WI38 (cell line): ENCODE data around the gene HENMT1.

Source experiments
- H3K4me3 ChIP-seq: 2 replicates; pipeline ENCODE4 v1.5.1; 2011; ENCODE audit warnings: low read depth, mild to moderate bottlenecking, control low read depth, low read length
- TF ChIP-seq, protein P1 (sequence below): IDR thresholded peaks from 2 replicates; pipeline ENCODE4 v1.5.1; 2012; ENCODE audit warnings: low read depth, mild to moderate bottlenecking, control low read depth, low read length

HENMT1 gene

DNA sequence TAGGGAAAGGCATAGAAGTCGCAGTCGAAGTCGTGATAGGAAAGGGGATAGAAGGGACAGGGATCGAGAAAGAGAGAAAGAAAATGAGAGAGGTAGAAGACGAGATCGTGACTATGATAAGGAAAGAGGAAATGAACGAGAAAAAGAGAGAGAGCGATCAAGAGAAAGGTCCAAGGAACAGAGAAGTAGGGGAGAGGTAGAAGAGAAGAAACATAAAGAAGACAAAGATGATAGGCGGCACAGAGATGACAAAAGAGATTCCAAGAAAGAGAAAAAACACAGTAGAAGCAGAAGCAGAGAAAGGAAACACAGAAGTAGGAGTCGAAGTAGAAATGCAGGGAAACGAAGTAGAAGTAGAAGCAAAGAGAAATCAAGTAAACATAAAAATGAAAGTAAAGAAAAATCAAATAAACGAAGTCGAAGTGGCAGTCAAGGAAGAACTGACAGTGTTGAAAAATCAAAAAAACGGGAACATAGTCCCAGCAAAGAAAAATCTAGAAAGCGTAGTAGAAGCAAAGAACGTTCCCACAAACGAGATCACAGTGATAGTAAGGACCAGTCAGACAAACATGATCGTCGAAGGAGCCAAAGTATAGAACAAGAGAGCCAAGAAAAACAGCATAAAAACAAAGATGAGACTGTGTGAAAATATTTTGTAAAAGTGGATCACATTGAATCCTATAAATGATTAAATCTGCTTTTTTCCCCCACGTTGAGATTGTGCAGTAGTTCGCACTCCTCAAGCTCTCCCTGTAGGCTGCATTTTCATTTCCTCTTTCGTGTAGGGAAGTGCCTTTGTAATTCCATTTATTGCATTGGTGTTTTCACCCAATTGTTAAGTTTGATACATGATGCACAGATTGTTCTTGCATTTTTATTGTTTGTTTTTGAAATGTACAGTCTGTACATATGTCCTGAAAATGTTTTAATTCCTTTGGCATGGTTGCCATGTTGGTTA, 38.8 kb upstream of the HENMT1 start:
- TF ChIP-seq, protein P1, sequence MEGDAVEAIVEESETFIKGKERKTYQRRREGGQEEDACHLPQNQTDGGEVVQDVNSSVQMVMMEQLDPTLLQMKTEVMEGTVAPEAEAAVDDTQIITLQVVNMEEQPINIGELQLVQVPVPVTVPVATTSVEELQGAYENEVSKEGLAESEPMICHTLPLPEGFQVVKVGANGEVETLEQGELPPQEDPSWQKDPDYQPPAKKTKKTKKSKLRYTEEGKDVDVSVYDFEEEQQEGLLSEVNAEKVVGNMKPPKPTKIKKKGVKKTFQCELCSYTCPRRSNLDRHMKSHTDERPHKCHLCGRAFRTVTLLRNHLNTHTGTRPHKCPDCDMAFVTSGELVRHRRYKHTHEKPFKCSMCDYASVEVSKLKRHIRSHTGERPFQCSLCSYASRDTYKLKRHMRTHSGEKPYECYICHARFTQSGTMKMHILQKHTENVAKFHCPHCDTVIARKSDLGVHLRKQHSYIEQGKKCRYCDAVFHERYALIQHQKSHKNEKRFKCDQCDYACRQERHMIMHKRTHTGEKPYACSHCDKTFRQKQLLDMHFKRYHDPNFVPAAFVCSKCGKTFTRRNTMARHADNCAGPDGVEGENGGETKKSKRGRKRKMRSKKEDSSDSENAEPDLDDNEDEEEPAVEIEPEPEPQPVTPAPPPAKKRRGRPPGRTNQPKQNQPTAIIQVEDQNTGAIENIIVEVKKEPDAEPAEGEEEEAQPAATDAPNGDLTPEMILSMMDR, result no peak
- no peak overlapping the region for H3K4me3 ChIP-seq

DNA sequence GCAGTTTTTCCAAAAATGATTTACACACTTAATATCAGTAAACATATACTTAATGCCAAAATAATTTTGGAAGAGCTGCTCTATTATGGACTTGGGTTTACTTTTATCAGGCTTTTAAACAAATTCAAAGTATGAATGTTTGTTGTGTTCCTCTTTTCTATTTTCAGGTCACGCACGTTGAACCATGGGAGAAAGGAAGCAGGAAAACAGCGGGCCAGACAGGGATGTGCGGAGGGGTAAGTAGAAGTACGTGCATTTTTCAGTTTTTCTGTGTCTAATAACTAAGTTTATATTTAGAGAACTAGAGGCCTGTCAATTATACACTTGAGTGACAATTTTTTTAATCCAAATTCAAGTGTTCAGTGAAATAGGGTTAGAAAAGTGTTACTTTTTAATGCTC, 34.6 kb upstream of the HENMT1 start:
- no peak overlapping the region for H3K4me3 ChIP-seq

DNA sequence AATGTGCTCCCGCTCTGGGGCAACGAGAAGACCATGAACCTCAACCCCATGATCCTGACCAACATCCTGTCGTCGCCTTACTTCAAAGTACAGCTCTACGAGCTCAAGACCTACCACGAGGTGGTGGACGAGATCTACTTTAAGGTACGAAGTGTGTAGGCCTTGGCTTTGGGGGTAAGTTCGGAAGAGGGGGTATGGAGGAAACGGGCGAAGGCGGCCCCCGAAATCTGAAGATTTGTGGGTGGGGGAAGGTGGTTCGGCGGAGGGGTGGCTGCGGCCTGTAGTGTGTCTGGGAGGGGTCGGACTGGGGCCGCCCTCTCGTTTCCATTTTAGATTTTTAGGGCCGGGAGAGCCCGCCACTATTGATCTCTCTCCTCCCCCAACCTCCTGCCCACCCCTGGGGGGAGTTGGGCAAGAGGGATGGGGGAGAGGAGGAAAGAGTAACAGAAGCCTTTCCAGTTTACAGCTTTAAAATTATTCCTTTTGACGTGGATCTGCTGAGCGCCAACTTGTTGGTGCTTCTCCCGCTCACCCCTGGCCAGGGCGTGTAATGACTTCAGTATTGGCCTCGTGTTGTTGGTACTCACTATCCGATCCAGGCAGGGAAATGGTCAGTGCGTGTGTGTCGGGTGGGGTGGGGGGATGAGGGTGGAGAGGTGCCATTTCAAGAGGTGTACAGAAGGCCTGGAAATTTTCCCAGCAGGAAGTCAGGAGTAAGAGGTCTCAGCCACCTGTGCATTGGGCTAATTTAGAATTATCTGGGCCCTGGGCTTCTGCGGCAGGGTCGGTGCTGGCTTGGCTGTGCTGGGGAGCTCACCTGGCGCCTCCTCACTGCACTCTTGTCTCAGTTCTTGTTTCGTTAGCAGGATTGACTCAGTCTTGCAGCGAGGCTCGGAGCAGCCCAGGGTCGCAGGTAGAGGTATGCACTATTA, 32.1 kb upstream of the HENMT1 start:
- TF ChIP-seq, protein P1, result no peak

More for the DNA sequence above, 34.6 kb upstream of the HENMT1 start:
- TF ChIP-seq, protein P1, result no peak

DNA sequence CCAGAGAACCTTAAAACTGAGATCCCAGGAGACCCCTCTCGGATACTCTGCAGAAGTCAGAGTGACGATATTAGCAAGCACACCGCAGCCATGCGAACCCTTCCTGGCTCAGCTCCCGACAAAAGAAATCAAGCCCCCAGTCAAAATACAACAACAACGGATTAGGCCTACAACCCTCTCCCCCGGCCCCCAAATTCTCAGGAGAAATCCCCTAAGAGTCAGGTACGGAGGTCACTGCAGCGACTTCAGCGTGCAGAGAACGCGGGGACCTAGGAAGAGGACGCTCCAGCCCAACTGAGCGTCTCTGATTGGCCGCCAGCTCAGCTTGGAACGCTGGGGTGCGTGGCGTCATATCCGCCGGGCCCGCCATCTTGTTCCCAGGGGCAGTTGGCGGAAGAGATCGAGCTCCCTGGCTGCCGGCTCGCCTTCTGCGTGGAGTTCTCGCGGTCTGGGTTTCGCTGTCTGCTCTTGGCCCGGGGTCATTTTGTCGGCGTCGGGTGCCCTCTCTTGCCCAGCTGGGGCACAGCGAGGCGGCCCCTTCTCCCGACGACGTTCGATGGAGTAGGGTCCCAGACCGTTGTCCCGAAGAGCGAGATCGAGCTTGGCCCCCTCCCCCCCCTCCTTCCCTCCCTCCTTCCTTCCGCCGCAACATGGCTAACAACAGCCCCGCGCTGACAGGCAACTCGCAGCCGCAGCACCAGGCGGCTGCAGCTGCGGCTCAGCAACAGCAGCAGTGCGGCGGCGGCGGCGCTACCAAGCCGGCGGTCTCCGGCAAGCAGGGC, 31.2 kb upstream of the HENMT1 start, which contains the start of gene PRPF38B:
PRPF38B (plus strand) TSS at position 369 of the 782 bp plus-strand sequence; CDS start at position 651, 282 bp downstream.
- TF ChIP-seq, protein P1, result no peak

More for the DNA sequence above, 32.1 kb upstream of the HENMT1 start:
- peak overlapping the region; percentile 65 for H3K4me3 ChIP-seq

DNA sequence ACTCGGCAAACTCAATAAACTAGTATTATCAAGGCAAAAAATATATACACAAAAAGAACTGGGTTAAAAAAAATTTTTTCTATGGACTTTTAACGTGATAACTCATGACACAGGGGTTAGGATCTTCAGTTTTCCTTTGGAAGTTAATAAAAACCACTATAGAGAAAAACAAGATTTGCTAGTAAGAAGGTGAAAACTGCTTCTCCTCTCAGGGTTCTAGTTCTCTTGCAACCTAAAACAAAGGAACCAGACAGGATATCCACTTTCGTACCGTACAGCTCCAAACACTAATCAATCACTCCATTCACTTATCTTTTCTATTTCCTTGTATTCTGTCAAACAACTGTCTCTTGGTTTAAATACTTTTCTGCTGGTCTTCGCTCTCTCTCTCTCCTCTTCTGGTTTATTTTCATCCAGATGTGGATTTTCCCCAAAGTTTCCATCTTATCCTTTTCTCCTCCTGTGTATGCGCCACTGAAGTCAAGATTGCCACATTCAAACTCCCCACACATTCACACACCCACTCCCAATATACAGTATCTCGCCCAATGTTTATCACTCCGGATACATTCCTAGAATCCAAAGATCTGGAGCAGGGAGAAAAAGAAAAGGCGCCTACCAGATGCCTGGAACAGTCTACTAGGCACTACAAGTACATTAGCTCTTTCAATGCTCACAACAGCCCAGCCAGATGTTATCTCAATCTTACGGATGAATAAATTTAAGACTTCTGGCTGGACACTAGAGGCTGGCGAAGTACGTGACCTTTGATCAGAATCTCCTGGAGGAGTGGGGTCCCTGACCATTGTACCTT, 30.4 kb upstream of the HENMT1 start:
- TF ChIP-seq, protein P1, result no peak
- H3K4me3 ChIP-seq, result peak overlapping the region; percentile 65

More for the DNA sequence above, 31.2 kb upstream of the HENMT1 start, which contains the start of gene PRPF38B:
- H3K4me3 ChIP-seq, result peak within 1 kb of the TSS; percentile 65
